NCI-H2227 (cell line): ENCODE measurements around the gene CBL.

Experiments
- DNase-seq: peaks from one replicate; lab custom pipeline; 2025; ENCODE audit not compliant: unreplicated experiment; lab: John Stamatoyannopoulos, UW

CBL gene

DNA sequence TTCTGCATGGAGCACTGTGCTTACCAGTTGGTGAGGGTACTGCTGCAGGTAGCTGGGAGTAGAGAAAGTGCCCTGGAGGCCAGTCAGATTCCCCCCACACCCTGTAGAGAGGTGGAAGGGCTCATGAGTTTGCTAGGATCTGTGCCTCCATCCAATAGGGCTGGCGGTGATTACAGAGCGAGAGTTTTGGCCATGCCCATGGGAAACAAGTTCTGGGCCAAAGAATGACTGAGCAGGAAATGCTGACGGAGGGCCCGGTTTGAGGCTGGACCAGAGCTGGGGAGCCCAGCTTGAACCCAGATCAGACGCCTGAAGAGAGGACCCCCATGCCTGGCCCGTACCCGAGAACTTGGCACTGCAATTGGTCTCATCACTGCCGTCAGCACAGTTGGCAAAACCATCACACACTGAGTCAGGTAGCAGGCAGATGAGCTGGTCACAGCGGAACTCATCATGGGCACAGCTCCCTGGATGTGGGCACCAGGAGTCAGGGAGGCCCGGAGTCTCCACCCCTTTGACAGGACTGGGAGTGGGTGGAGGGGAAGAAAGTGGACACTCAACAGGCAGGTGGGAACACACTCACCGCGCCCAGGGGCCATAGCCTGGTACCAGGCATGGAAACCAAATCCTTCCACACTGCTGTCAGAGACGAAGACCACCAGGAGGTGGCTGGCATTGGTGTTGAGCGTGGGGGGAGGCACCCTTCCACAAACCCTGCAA lies 138.3 kb downstream of the CBL start:
- no peak for DNase-seq

GRCh38 chr11:119345685-119346084 lies 139.5 kb downstream of the CBL start:
- DNase-seq, result no peak

DNA sequence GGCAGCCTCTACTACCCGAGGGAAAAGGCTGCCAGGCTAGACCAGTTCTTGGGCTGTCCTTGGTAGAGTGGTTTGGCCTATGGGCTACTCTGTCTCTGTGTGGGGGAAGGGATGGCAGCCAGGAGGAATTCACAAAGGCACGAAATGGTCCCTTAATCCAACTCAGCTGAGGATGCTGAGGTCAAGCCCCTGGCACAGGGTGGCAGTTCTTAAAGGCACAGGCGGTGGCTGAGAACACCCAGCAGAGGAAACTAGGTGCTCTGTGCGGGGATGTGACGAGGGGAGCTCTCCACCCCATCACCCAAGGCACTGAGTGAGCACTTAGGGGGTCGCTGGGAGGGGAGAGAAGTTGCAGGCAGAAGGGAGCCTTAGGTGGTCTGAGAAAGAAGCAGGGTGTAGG lies 140.5 kb downstream of the CBL start, which contains the start of gene MFRP:
TSS of gene MFRP (minus strand) at position 101 of the 400 bp plus-strand sequence. CDS start 192 bp downstream, outside the sequence.
- DNase-seq, result no peak

DNA sequence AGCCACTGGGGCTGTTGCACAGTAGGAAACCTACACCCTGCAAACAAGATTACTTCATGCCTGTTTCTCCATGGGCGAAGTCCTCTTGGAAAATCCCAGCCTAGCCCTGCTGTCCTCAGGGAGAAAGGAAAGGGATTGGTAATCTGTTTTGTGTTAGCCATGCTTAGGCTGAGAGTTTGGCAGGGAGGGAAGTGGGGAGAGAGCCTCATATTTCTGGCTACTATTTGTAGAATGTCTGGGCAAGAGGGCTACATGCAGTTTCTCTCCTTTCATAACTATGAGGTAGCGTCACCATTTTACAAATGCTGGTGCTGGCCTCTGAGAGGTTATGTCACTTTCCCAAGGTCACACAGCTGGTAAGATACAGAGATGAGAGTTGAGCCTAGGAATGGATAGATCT lies 141.1 kb downstream of the CBL start:
- no peak for DNase-seq

DNA sequence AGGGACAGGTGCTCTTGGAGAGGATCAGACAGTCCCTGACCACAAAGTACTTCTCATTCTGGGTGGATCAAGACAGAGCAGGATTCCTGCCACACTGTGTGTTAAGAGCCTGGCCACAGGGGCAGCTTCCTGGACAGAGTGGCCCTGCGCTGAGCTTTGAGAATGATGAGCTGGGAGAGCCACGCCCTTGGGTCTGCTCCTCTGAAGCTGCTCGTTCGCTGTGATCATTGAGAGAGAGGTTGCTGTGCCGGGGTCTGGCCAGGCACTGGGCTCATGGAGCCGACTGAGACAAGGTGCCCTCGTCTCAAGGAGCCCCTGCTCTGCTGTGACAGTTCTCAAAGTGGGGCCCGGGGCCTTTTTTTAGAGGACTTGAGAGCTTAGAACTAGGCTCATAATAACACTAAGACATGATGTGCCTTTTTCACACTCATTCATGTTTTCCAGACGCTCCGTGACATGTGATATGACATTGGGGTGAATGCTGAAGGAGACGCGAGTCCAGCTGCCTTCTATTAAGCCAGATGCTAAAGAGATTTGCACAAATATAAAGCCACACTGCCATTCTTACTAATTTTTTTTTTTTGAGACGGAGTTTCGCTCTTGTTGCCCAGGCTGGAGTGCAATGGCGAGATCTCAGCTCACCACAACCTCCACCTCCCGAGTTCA lies 141.9 kb downstream of the CBL start:
- DNase-seq, result no peak

DNA sequence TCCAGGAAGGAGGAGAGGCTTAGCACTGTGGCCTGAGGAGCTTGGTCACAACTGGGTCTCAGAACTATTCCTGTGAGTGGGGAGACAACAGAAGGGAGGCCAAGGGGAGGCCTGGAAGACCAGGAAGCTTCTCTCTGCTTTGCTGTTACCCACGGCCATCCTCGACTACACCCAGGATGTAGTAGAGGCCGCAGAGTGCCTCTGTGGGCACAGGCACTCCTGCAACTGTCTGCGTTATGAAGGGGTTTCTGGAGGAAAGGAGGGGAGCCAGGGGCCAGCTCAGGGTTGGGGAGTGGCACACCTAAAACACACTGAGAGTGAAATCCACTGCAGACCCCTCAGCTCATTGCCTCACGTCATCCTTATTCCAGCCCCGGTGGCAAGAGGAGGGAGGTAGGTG lies 144.2 kb downstream of the CBL start:
- no peak for DNase-seq

DNA sequence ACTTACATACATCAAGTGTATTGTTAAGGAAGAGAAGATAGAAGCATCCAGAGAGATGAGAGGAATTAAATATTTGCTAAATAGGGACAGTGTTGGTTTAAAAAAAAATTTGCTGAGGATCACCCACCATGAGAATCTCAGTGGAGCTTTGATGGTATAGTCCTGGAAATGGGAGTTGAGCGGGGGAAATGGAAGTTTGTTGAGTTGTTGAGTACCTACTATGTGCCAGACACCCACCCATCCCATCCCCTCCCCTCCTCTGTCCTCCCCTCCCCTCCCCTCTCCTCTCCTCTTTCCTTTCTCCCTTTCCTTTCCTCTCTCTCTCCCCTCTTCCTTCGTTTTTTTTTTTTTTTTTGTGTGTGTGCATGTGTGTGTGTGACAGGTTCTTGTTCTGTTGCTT lies 145.1 kb downstream of the CBL start:
- DNase-seq, result no peak

DNA sequence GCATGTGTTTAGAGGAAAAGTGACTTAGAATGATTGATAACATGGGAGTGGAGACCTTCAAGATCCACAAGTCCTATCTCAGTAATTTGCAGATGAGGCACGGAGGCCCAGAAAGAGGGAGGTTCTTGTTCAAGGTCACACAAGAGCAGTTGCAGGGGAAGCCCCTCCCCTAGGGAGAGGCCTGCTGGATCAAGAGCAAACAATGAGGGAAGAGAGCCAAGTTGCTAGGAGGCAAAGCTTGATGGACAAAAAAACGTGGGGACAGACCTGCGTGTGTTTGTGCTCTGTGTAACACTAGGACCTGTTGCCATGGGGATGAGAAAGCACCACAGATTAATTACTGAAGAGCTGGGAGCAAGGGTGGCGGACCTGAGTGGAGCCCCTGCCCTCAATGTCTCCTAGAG lies 146.7 kb downstream of the CBL start:
- peak; percentile 52 for DNase-seq

DNA sequence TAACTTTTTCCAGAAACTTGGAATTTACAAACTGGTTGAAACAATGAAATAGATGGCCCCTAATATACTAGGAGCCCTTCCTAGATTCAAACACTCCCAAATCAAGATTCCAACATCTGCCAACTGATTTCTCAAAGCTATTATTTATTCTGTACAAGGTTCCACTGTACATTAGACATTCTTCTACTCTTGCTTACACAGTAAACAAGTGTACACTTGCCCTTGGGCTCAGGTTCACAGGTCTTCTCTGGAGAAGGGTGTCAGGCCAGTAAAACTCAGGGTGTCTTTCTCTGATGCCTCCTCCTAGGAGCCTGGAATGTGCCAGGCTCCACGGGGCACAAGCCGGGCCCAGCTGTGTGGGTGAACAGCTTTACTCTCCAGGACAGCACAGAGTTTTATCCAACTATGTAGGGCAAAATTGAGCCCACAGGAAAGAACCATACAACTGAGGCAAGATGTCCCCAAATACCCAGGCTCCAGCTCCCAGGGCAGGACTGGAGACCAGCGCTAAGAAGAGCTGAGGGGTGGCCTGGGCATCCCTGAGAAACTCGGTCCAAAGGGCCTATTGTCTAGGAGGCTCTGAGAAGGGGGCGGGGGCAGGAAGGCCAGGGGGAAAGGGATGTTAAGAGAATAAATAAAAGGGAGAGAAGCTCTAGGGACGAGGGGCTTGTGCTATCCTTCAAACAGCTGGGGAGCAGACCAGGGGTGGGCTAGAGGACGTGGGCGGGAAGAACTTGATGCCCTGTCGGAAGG lies 149.1 kb downstream of the CBL start:
- DNase-seq, result no peak

GRCh38 chr11:119356349-119357031 lies 150.4 kb downstream of the CBL start:
- DNase-seq, result peak; percentile 58

DNA sequence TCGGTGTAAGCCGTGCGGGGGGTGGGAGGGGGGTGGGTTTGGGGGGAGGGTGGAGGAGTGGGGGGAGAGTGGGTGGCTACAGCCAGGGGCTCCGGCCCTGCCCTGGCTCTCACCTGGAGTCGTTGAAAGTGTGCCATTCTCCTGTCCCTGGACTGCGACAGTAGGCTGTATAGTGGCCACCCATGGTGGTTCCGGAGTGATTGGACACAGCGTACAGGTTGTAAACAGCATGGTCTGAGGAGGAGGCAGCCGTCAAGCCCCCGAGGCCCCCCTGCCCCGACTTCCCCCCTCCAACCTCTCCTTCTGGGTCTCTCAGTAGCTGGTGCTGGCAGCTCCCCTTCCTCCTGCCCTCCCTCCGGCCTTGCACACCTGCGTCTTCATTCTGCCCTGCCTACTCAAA lies 150.9 kb downstream of the CBL start:
- DNase-seq, result no peak
